Thoracic aorta endothelial cell (primary cell): ENCODE results near the gene CDC42BPA. TPM values are rescaled to one million over a fixed set of nuclear protein-coding genes. Genes with fewer than 3 reads are reported as not detected.

ENCODE experiments used
- small RNA-seq: library from RNA; depleted of rRNA; stranded (forward); fragments of <200 nt; gene quantifications from one replicate; pipeline ENCODE3, GENCODE V24; 2012
- total RNA-seq: library from RNA; depleted of rRNA; stranded (reverse); fragments of >200 nt; gene quantifications from 2 replicates; pipeline ENCODE4 v1.2.3, GENCODE V29; 2012

The CDC42BPA gene, protein sequence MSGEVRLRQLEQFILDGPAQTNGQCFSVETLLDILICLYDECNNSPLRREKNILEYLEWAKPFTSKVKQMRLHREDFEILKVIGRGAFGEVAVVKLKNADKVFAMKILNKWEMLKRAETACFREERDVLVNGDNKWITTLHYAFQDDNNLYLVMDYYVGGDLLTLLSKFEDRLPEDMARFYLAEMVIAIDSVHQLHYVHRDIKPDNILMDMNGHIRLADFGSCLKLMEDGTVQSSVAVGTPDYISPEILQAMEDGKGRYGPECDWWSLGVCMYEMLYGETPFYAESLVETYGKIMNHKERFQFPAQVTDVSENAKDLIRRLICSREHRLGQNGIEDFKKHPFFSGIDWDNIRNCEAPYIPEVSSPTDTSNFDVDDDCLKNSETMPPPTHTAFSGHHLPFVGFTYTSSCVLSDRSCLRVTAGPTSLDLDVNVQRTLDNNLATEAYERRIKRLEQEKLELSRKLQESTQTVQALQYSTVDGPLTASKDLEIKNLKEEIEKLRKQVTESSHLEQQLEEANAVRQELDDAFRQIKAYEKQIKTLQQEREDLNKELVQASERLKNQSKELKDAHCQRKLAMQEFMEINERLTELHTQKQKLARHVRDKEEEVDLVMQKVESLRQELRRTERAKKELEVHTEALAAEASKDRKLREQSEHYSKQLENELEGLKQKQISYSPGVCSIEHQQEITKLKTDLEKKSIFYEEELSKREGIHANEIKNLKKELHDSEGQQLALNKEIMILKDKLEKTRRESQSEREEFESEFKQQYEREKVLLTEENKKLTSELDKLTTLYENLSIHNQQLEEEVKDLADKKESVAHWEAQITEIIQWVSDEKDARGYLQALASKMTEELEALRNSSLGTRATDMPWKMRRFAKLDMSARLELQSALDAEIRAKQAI (N-terminal part only)
- 129 and 171 TPM in 2 replicates for total RNA-seq

DNA sequence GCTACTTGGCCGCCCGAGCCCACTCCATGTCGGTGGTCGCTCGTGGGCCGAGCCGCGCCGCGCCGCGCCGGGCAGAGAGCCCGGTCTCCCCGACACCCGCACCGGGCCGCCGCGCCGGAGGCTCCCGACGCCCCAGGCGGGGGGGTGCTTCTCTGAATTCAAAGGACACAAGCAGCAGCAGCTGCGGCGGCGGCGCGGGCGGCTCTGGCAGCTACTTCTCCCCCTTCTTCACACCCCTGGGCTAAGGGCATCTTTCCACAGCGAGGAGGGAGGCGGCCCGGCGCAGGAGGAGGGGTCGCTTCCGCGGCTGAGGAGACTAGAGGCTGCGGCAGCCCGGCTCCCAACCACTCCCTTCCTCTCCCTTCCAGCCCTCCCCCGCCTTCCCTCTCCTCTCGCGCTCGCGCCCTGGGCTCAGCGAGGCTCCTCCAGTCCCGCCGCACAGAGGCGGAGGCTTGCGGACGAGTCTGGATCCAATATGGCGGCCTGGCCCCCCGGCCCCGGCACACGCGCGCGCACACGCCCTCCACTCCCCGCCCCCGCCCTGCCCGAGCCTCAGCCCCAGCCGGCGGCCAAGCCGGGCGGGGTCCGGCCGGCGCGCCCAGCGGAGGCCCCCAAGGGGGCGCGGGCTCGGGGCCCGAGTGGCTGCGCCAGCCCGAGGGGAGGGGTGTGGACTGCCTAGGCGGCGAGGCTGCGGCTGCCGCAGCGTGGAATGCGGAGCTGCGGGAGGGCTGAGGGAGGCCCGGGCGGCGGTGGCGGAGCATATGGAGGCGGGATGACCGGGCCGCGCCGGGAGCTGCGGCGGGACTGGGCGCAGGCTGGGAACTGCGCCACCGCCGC, at the start of gene CDC42BPA:
TSS of gene CDC42BPA (minus strand) at position 477 of the 837 bp plus-strand sequence. CDS start 1,310 bp downstream, outside the sequence.

DNA sequence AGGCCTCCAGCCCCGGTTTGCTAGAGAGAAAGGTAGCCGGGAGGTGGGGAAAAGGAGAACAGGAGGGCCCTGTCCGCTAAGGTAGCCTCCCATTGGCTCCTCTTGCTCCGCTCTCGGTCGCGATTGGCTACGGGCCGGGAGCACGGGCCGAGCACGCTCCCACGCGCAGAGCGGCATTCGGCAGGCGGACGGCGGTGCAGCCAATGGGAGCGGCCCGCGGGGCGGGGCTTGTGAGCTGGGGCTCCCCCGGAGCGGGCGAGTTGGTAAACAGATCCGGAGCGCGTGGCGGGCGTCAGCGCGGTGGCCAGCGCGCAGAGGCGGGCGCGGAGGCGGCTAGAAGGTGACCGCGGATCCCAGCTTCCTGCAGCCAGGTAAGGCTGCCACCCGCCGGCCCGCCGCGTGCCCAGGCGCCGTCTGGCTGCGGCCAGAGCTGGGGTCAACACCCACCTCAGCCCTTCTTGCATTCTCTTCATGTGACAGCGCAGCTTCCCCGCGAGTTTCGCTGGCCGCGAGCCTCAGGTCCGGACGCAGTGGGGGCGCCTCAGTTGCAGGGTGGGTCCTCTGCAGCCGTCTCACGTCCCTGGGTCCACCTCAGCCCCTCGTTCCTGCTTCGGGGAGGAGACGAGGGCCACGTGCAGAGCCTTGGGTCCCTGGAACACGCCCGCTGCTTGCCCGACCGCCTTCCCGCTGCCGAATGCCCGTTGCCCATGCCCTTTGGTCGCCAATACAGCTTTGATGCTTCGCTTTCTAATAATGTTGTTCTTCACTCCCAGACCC, 378.1 kb downstream of the CDC42BPA start, which contains the start of gene COQ8A:
TSS of gene COQ8A (plus strand) at position 266 of the 777 bp plus-strand sequence. CDS start 21,092 bp downstream, outside the sequence.

Small RNA genes lying within 50 kb of the gene (small RNA-seq; reads per million reads assigned to genes)
- gene AL353689.1 = not detected

Other genes starting within 250 kb of the CDC42BPA start
- gene ZNF678, start 245.1 kb upstream of the CDC42BPA start, total RNA-seq = 15.6 and 15.7 TPM in 2 replicates